Erythroblast (primary cell): ENCODE measurements around the gene CNP.

ENCODE experiments used
- GATA1 ChIP-seq: IDR thresholded peaks from 2 replicates; pipeline ENCODE4 v1.6.1; 2011; ENCODE audit warnings: low read depth, mild to moderate bottlenecking, control low read depth, low read length, moderate library complexity
- POLR2A ChIP-seq: IDR thresholded peaks from 2 replicates; pipeline ENCODE4 v1.6.1; 2011; ENCODE audit warnings: mild to moderate bottlenecking, low read length

GRCh38 chr17:41939044-41939692 is 27.4 kb upstream of the CNP start:
- TF ChIP-seq POLR2A (no peak), GATA1 (no peak)
